ENCODE measurements around the gene MLPH. TPM values are rescaled to one million over a fixed set of nuclear protein-coding genes. Genes with fewer than 3 reads are reported as not detected.

MLPH gene
- total and polyA plus RNA-seq, 2 of the 13 experiments (the other 11 are each of a cell fraction or from before 2014, with no cell fraction given), result 0.12 TPM; not detected in 1

- TF ChIP-seq CSRNP2 (CRISPR knock-in tag; conservative IDR thresholded peaks at IDR 0.05; ENCODE audit: low read depth), result no peak
- no peak for TF ChIP-seq ZFX (CRISPR knock-in tag; IDR thresholded peaks at IDR 0.05; ENCODE audit: low read depth)
- no peak for TF ChIP-seq ZNF572 (CRISPR knock-in tag; IDR thresholded peaks at IDR 0.05)
- TF ChIP-seq MEIS2 (CRISPR knock-in tag; IDR thresholded peaks at IDR 0.05), result no peak
- TF ChIP-seq TRIM24 (CRISPR knock-in tag; IDR thresholded peaks at IDR 0.05), result no peak
- TF ChIP-seq ZMYM4 (CRISPR knock-in tag; IDR thresholded peaks at IDR 0.05), result no peak
- no peak for TF ChIP-seq HNRNPUL1 (IDR thresholded peaks at IDR 0.05; ENCODE audit: low read depth, low read length)
- TF ChIP-seq, protein P1, sequence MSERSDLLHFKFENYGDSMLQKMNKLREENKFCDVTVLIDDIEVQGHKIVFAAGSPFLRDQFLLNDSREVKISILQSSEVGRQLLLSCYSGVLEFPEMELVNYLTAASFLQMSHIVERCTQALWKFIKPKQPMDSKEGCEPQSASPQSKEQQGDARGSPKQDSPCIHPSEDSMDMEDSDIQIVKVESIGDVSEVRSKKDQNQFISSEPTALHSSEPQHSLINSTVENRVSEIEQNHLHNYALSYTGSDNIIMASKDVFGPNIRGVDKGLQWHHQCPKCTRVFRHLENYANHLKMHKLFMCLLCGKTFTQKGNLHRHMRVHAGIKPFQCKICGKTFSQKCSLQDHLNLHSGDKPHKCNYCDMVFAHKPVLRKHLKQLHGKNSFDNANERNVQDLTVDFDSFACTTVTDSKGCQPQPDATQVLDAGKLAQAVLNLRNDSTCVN (CRISPR knock-in tag; IDR thresholded peaks at IDR 0.05; ENCODE audit: borderline replicate concordance), result no peak
- no peak for TF ChIP-seq BRCA1 (CRISPR knock-in tag; IDR thresholded peaks at IDR 0.05)
Observed at GRCh38 chr2:237452861-237453260, 34.2 kb upstream of the MLPH start (continued).

DNA sequence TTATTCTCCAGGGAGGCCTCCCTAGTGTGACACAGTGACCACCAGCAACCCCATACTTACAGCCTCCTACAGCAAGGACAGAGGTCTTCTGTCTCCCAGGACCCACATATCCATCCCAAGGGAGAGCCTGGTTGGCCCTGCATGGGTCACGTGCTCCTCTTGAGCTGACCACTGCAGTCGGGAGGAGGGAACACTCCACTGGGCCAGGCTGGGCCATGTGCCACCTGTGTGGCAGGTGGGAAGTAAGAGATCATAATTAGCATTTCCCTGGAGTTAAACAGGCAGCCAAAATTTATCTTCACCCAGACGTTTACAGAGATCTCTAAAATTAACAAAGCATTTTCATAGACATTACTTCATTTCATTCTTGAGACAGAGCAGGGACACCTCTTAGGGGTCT lies 33.4 kb upstream of the MLPH start:
- intact Hi-C loops (cut with micrococcal nuclease; ENCODE audit: unreplicated experiment), result no loop called here
- Histone ChIP-seq H3K4me2 (ENCODE audit: low read depth, low read length) (no peak overlapping the region), H3K79me2 (ENCODE audit: insufficient read depth, low read length) (no peaks in the 10 kb centered on the region), H3K27me3 (ENCODE audit: control insufficient read depth in 1 of 2, insufficient read depth in 2 of 2, low read length in 2 of 2) (peaks cover 0 to 55% of the 10 kb centered on the region in 2 experiments; a peak in 4 of 5 replicates), H3K9me3 (ENCODE audit: low read length) (no peaks in the 10 kb centered on the region), H3K36me3 (replicated peaks in 1 of 2; ENCODE audit: control insufficient read depth in 1 of 2, insufficient read depth in 2 of 2, low read length in 2 of 2) (no peaks in the 10 kb centered on the region), H4K20me1 (ENCODE audit: insufficient read depth, low read length) (peaks cover 2% of the 10 kb centered on the region; the same call in 1 of the 2 replicates), H3K9ac (ENCODE audit: insufficient read depth, low read depth, low read length) (no peak overlapping the region), H3K4me1 (ENCODE audit: insufficient read depth, low read length) (peaks cover 6% of the 10 kb centered on the region; the same call in 1 of the 2 replicates), H2AFZ (ENCODE audit: low read length) (no peak overlapping the region), H3K27ac (ENCODE audit: extremely low read length, insufficient read depth, low read length) (no peak overlapping the region), H3K4me3 (replicated peaks in 1 of 3; ENCODE audit: insufficient read depth in 1 of 3, low read depth in 2 of 3, low read length in 3 of 3) (no peak overlapping the region)
- POLR2A ChIA-PET, result no interaction called here
- 3% methylated on average over 3 of the region's 3 CpGs for WGBS (ENCODE audit: low lambda C conversion rate)
- FAIRE-seq (no peak), ATAC-seq (no peak), DNase-seq (ENCODE audit: low spot score) (no peak)
- TF ChIP-seq USF2 (IDR thresholded peaks at IDR 0.05; ENCODE audit: low read depth, low read length) (peak; percentile 20; the same call in 1 of the 2 replicates), USF2 (CRISPR knock-in tag; IDR thresholded peaks at IDR 0.05; ENCODE audit: borderline replicate concordance) (no peak), NBN (conservative IDR thresholded peaks at IDR 0.05) (no peak)
- in situ Hi-C loops (cut with HindIII; ENCODE audit: extremely low pct_ligation_motif_present, low pct_unique_long_range_greater_than_20kb), result no loop called here
- CTCF ChIA-PET (ENCODE audit: low intra/inter-chr PET ratio, low total read pairs), result no interaction called here
- BruUV-seq (replicated peaks), result no TSS peak
